K562 (cell line): Measurements from ENCODE around the gene ALS2. TPM values are rescaled to one million over a fixed set of nuclear protein-coding genes. Genes with fewer than 3 reads are reported as not detected.

Experiments used
- DPF2 ChIP-seq: fragments of 450-650 bp; IDR thresholded peaks from 2 replicates; pipeline ENCODE4 v1.6.1; 2016
- FOSL1 ChIP-seq: fragments of 200-800 bp; sonication (Bioruptor generic); conservative IDR thresholded peaks from 2 replicates; pipeline ENCODE4 v1.6.1; 2016; ENCODE audit warnings: missing genetic modification characterization, missing compliant biosample characterization
- FOXP1 ChIP-seq: sonication (generic); formaldehyde crosslinking; IDR thresholded peaks from 2 replicates; pipeline ENCODE4 v1.8.0; 2022; ENCODE audit warnings: mild to moderate bottlenecking, missing genetic modification reagents
- ILF3 ChIP-seq: fragments of 450-650 bp; IDR thresholded peaks from 2 replicates; pipeline ENCODE4 v1.6.1; 2018; ENCODE audit warnings: antibody characterized with exemption, mild to moderate bottlenecking, moderate library complexity, borderline replicate concordance
- JUND ChIP-seq, 2 experiments: IDR thresholded peaks; 2 replicates in 1 of 2; 3 replicates in 1 of 2; pipeline ENCODE4 v1.6.1; 2011; ENCODE audit warnings: borderline replicate concordance in 2 of 2, low read depth in 2 of 2, low read length in 2 of 2, improper control_type of control experiment in 1 of 2, missing biosample characterization in 1 of 2, missing genetic modification characterization in 1 of 2, missing genetic modification reagents in 1 of 2
- SP2 ChIP-seq: IDR thresholded peaks from 2 replicates; pipeline ENCODE4 v1.6.1; 2011; ENCODE audit warnings: mild to moderate bottlenecking, low read depth, low read length, moderate library complexity; ENCODE audit not compliant: poor library complexity, severe bottlenecking; ENCODE audit errors: extremely low read depth
- ZNF133 ChIP-seq: fragments of 250-450 bp; sonication (Bioruptor Pico); IDR thresholded peaks from 2 replicates; pipeline ENCODE4 v1.4.0; 2020; ENCODE audit warnings: mild to moderate bottlenecking
- polyA plus RNA-seq, 8 experiments: library from polyadenylated mRNA; depleted of rRNA in 4 of 8; stranded (reverse) in 5 of 8; unstranded in 3 of 8; fragments of >200 nt; fragmentation: Nextera tagmentation in 2 of 8; fragmentation: Illumina TruSeq in 1 of 8; extraction: Ambion mirVana in 2 of 8; extraction: Trizol in 1 of 8; gene quantifications; 2 replicates each; pipeline versions ENCODE4 v1.2.1 to v1.2.3, GENCODE V29; 2011 to 2014; ENCODE audit warnings: inconsistent platforms in 1 of 8, missing spikeins in 1 of 8
- total RNA-seq, 7 experiments: library from RNA; depleted of rRNA in 6 of 7; stranded (reverse); fragments of >200 nt in 6 of 7; fragmentation: Illumina TruSeq in 2 of 7; extraction: Trizol in 2 of 7; gene quantifications; 2 replicates each; pipeline versions ENCODE4 v1.2.1 to v1.2.3, GENCODE V29; 2011 to 2021; ENCODE audit warnings: low replicate concordance in 1 of 7
- TF ChIP-seq, protein P1 (sequence below): fragments of 150-350 bp; IDR thresholded peaks from 2 replicates; pipeline ENCODE4 v1.6.1; 2014; ENCODE audit warnings: low read depth, mild to moderate bottlenecking, low read length, borderline replicate concordance
- TF ChIP-seq, protein P2 (sequence below): fragments of 250-450 bp; sonication (Bioruptor Pico); IDR thresholded peaks from 2 replicates; pipeline ENCODE4 v1.5.0; 2022; ENCODE audit warnings: mild to moderate bottlenecking

The ALS2 gene
- total and polyA plus RNA-seq, 9 of the 15 experiments (the other 6 are each of a cell fraction or from before 2014, with no cell fraction given): 5.2 to 17.7 (median 11.6) TPM

DNA sequence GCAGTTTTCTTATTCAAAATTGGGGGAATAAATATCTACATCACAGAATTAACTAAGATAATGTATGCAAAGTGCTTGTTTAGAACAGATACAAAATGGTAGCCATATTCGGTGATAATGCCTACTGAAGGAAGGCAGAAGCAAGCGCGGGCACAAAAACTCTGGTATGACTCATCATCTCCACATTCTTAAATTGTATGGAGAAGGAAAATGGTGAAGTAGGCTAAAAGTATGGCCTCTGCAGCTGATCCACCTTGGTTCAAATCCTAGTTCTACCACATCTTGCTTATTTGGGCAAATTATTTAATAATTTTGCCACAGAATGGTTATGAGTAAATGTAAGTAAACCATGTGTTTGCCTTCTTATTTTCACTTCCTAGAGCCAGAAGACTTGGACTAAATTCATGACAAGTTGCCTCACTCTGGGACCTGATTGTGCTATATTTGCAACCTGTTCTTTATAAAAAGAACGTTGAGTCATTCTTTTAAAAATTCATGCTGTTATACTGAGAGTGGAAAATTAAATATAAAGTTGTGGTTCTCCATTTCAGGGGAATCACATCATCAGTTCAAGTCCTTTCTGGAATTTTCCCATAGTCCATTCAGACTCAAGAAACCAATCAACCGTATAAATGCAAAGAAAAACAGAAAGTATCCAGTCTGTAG lies 16.6 kb upstream of the ALS2 start (continued):
- TF ChIP-seq, protein P1, sequence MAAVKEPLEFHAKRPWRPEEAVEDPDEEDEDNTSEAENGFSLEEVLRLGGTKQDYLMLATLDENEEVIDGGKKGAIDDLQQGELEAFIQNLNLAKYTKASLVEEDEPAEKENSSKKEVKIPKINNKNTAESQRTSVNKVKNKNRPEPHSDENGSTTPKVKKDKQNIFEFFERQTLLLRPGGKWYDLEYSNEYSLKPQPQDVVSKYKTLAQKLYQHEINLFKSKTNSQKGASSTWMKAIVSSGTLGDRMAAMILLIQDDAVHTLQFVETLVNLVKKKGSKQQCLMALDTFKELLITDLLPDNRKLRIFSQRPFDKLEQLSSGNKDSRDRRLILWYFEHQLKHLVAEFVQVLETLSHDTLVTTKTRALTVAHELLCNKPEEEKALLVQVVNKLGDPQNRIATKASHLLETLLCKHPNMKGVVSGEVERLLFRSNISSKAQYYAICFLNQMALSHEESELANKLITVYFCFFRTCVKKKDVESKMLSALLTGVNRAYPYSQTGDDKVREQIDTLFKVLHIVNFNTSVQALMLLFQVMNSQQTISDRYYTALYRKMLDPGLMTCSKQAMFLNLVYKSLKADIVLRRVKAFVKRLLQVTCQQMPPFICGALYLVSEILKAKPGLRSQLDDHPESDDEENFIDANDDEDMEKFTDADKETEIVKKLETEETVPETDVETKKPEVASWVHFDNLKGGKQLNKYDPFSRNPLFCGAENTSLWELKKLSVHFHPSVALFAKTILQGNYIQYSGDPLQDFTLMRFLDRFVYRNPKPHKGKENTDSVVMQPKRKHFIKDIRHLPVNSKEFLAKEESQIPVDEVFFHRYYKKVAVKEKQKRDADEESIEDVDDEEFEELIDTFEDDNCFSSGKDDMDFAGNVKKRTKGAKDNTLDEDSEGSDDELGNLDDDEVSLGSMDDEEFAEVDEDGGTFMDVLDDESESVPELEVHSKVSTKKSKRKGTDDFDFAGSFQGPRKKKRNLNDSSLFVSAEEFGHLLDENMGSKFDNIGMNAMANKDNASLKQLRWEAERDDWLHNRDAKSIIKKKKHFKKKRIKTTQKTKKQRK: no peak
- no peak for TF ChIP-seq SP2
- no peak for TF ChIP-seq DPF2
- no peak for TF ChIP-seq ILF3
- TF ChIP-seq, protein P2, sequence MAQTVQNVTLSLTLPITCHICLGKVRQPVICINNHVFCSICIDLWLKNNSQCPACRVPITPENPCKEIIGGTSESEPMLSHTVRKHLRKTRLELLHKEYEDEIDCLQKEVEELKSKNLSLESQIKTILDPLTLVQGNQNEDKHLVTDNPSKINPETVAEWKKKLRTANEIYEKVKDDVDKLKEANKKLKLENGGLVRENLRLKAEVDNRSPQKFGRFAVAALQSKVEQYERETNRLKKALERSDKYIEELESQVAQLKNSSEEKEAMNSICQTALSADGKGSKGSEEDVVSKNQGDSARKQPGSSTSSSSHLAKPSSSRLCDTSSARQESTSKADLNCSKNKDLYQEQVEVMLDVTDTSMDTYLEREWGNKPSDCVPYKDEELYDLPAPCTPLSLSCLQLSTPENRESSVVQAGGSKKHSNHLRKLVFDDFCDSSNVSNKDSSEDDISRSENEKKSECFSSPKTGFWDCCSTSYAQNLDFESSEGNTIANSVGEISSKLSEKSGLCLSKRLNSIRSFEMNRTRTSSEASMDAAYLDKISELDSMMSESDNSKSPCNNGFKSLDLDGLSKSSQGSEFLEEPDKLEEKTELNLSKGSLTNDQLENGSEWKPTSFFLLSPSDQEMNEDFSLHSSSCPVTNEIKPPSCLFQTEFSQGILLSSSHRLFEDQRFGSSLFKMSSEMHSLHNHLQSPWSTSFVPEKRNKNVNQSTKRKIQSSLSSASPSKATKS (CRISPR knock-in tag): no peak
- TF ChIP-seq FOSL1 (tag): peak; percentile 41
- peak; percentile 31; the same call in 1 of the 2 replicates for TF ChIP-seq JUND (IDR thresholded peaks at IDR 0.05; ENCODE audit: borderline replicate concordance, low read depth, low read length)
- TF ChIP-seq JUND (tag; IDR thresholded peaks at IDR 0.05; ENCODE audit: borderline replicate concordance, low read depth, low read length): 0 out of 3 replicates have a peak, but pooled peaks have one; percentile 27
- TF ChIP-seq ZNF133: no peak
- TF ChIP-seq FOXP1 (CRISPR knock-in tag): no peak
